Skin of body (tissue), 2 donors: ENCODE results near the gene IQCM. TPM values are rescaled to one million over a fixed set of nuclear protein-coding genes. Genes with fewer than 3 reads are reported as not detected.

ENCODE experiments used
- DNase-seq: peaks from one replicate; lab custom pipeline; 2025; lab: John Stamatoyannopoulos, UW
- total RNA-seq: library from RNA; depleted of rRNA; stranded (reverse); fragments of >200 nt; gene quantifications from one replicate; pipeline ENCODE4 v1.2.3, GENCODE V29; 2014

Gene IQCM
- total RNA-seq, 1 donor from 2014 or later = not detected

GRCh38 chr4:149781150-149781549 is 34.5 kb downstream of the IQCM start:
- DNase-seq = no peak

GRCh38 chr4:149768477-149768876 is 47.2 kb downstream of the IQCM start:
- DNase-seq = no peak

GRCh38 chr4:149766135-149766534 is 49.5 kb downstream of the IQCM start:
- no peak for DNase-seq

DNA sequence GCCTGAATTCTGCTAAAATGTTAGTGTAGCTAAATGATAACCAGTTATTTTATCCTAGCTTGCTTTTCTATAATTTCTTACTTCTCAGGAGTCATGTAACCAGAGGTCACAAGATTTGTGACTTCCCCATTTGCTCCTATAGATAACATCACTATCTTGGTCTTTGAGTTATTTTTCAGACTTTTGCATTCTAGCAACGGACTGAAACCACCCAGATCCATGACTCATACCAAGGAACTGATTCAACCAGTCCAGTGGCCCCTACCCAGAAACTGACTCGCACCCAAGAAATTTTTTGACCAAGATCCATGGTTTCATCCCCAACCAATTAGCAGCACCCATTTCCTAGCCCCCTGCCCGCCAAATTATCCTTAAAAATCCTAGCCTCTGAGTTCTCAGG is 50.0 kb downstream of the IQCM start:
- DNase-seq = no peak

- DNase-seq = no peak
These were observed 59.7 kb downstream of the IQCM start for GRCh38 chr4:149755969-149756368.

- no peak for DNase-seq
These were observed 61.1 kb downstream of the IQCM start for GRCh38 chr4:149754526-149754925.

- DNase-seq = no peak
These were observed 62.9 kb downstream of the IQCM start for GRCh38 chr4:149752729-149753128.

- no peak for DNase-seq
These were observed 64.5 kb downstream of the IQCM start for GRCh38 chr4:149751174-149751573.

DNA sequence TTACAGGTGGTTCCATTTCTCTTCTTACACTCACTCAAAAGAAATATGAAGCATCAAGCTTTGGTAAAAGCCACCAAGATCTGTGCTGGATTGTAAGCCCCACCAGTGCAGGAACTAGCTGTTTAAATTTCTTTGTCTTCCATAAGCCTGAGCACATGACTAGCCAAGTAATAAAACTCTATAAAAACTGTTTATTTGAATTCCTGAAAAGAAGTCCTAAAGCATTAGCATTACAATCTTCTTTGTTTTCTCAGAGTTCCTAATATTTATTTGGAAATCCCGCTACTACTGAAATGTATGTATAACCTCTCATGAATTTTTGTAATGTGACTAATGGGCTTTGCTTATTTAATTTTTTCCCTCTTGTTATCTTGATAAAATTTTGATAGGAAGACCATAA is 65.9 kb downstream of the IQCM start:
- no peak for DNase-seq

GRCh38 chr4:149747646-149748045 is 68.0 kb downstream of the IQCM start:
- no peak for DNase-seq

- no peak for DNase-seq
These were observed 69.4 kb downstream of the IQCM start for GRCh38 chr4:149746276-149746675.

GRCh38 chr4:149741186-149741831 is 74.3 kb downstream of the IQCM start:
- no peak for DNase-seq

- no peak for DNase-seq
These were observed 77.5 kb downstream of the IQCM start for GRCh38 chr4:149738156-149738555.

- DNase-seq = no peak
These were observed 79.8 kb downstream of the IQCM start for GRCh38 chr4:149735796-149736195.

DNA sequence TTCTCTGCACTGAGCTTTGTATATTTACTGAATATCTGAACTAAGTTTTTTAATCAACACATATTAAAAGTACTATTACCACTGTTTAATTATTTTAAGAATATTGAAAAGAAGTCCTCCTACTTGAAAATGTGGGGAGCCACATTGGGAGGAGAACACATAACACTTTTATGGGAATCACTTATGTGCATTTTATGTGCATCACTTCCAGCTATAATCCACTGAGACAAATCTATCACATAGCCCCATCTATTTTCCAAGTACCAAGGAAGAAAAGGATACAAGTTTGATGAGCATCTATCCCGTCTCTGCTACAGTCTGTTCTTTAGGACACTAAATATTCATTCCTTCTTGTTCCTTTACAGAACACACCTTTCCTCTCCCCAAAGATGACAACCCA is 87.2 kb downstream of the IQCM start:
- no peak for DNase-seq

DNA sequence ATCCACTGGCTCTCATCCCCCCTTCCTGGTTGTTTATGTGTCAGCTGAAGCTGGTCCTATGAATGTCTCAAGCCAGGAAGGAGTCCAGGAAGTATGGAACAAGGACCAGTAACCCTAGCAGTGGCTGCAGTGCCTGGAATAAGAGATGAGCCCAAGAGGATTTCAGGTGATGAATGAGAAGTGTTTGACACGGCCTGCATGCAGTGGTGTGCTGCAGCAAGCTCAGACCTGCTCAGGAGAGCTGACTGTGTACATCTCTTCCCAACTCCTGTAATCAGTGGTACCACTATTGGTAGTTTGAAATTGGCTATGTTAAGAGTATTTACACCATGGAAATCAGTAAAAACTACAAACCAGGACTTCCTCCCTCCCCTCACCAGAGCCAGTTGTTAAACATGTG is 88.0 kb downstream of the IQCM start:
- no peak for DNase-seq

DNA sequence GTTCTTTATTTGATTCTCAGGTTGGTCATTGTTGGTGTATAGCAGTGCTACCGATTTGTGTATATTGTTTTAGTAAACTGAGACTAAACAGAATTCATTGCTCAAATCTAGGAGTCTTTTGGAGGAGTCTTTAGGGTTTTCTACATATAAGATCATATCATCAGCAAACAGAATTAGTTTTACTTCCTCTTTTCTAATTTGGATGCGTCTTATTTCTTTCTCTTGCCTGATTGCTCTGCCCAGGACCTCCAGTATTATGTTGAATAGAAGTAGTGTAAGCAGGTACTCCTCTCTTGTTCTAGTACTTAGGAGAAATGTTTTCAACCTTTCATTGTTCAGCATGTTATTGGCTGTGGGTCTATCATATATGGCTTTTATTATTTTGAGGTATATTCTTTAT is 92.6 kb downstream of the IQCM start:
- no peak for DNase-seq

DNA sequence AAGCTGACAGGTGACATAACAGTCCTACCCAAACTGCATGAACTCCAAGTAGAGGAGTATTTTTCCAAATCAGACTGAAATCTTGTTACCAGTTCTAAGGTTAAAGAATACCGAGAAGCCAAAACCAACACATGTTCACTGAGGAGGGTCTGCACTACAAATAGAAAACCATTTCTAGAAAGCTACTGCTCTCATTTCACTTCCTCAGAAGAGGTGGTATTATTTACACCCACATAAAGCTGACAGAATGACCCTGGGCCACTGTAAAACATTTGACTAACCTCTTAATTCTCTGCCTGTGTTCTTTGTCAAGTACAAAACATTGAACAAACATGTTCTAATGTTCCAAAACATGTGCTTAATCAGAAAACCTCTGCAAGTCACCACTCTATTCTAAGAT is 95.8 kb downstream of the IQCM start:
- DNase-seq = no peak

DNA sequence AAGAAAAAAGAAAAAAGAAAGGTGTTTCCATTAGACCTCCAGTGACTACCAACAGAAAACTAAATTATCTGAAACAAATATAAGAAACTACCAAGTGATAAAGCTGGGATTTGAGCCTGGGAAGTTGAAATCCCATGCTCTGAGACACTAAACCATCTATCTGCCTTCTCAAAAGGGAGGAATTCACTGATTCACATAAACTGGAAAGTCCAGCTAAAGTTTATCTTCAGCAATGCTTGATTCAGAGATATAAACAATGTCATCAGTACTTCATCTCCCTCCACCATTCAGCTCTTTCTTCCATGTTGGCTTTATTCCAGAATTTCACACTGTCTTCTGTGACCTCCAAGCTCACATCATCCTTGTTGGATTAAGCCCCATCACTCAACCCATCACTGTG is 96.3 kb downstream of the IQCM start:
- no peak for DNase-seq

DNA sequence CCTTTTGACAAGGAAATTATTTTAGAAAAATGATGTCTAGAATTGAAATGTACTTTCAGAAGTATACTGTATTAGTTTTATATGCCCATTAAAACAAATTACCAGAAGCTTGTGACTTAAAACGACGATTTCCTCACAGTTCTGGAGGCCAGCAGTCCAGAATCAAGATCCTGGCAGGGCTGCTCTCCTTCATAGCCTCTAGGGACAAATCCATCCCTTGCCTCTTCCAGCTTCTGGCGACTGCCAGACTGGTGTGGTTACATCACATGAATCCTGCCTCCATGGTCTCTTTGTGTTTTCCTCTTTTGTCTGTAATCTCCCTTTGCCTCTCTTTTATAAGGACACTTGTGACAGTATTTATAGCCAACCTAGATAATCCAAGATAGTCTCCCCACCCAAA is 97.1 kb downstream of the IQCM start:
- no peak for DNase-seq

DNA sequence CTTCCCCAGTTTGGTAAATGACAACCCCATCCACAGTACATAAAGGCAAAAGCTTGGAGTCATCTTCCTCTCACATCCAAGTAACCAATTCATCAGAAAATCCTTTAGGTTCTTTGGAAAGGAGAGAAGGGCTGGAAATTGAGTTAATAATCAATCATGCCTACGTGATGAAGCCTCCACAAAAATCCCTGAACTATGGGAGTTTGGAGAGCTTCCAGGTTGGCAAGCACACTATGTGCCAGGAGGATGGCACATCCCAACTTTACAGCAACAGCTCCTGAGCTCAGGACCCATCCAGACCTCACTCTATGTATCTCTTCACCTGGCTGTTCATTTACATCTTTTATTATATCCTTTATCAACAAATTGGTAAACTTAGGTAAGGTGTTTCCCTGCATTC is 98.9 kb downstream of the IQCM start:
- DNase-seq = no peak

DNA sequence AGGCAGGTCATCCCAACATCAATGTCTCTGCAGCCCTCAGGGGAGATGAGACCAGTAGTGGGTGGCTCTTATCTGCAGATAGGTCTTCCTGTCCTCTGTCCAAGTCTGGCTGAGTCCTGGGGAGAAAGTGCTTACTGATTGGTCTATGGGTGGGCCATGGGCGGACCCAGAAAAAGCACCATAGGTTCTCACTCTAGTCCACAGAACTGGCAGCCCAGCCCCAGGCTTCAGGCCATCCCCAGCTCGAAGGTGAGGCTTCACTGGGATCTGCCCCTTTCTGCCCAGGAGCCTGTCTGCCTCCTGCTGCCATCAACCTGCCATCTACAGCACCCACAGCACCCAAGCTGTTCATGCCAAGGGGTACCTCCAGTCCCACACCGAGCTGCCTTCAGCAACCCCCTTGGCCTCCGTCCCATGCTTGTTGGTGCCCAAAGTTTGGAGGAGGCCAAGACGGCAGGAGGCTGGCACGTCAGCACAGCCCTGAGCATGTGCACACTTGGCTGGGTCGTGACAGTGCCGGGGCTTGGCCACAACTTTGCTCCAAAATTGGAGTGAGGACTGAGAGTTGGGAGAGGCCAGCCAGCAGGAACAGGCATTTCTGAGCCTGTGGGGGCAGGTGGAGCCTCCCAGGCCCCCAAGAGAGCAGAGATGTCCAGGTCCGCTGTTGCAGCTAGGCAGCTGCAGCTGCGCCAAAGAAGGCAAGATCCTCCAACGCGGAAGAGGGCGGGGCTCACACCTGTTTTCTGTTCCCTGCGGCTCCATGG is 99.6 kb downstream of the IQCM start:
- no peak for DNase-seq

- no peak for DNase-seq
These were observed 102.6 kb downstream of the IQCM start for GRCh38 chr4:149713031-149713430.
